Natural killer cell (primary cell): Measurements from ENCODE around the gene RARB. TPM values are rescaled to one million over a fixed set of nuclear protein-coding genes. Genes with fewer than 3 reads are reported as not detected.

ENCODE experiments used
- ATAC-seq, 3 donors: fragments of 150-1000 bp in 2 of 3; fragments of 200-7000 bp in 1 of 3; cut with Tn5 transposase; 1 replicate in 1 of 3; 2 replicates in 2 of 3; pipeline ENCODE4 v1.10.0; 2021; ENCODE audit warnings: mild to moderate bottlenecking in 2 of 3, moderate library complexity in 2 of 3
- DNase-seq, 2 donors: peaks; one replicate each; pipeline versions ENCODE4 v3.0.0 to v3.0.0-alpha.2; 2013 to 2021; ENCODE audit warnings: mixed read lengths in 1 of 2
- H3K27ac ChIP-seq: one replicate; pipeline ENCODE4 v1.5.1; 2013; ENCODE audit warnings: mild to moderate bottlenecking, low read length
- H3K27me3 ChIP-seq: one replicate; pipeline ENCODE4 v1.6.1; 2013; ENCODE audit warnings: low read length; ENCODE audit not compliant: control insufficient read depth, insufficient read depth
- H3K36me3 ChIP-seq: one replicate; pipeline ENCODE4 v1.6.1; 2013; ENCODE audit warnings: low read length; ENCODE audit not compliant: control insufficient read depth, insufficient read depth
- H3K4me1 ChIP-seq: one replicate; pipeline ENCODE4 v1.6.1; 2013; ENCODE audit warnings: low read length; ENCODE audit not compliant: control insufficient read depth, insufficient read depth
- H3K4me3 ChIP-seq: one replicate; pipeline ENCODE4 v1.5.1; 2013; ENCODE audit warnings: low read length
- H3K9me3 ChIP-seq: one replicate; pipeline ENCODE4 v1.6.1; 2013; ENCODE audit warnings: low read length; ENCODE audit not compliant: control insufficient read depth, insufficient read depth
- H3K27ac Mint-ChIP-seq, 2 donors: one replicate each; pipeline ENCODE4 v1.8.0; 2022; ENCODE audit warnings: mild to moderate bottlenecking in 2 of 2, mixed read lengths in 2 of 2, moderate library complexity in 1 of 2
- H3K27me3 Mint-ChIP-seq, 2 donors: one replicate each; pipeline ENCODE4 v1.8.0; 2022; ENCODE audit warnings: low read depth in 2 of 2, mixed read lengths in 2 of 2
- H3K36me3 Mint-ChIP-seq: one replicate; pipeline ENCODE4 v1.8.0; 2022; ENCODE audit warnings: mixed read lengths
- H3K4me1 Mint-ChIP-seq, 2 donors: one replicate each; pipeline ENCODE4 v1.8.0; 2022; ENCODE audit warnings: mixed read lengths in 2 of 2
- H3K4me3 Mint-ChIP-seq: one replicate; pipeline ENCODE4 v1.8.0; 2022; ENCODE audit warnings: mild to moderate bottlenecking, moderate library complexity, mixed read lengths
- H3K9me3 Mint-ChIP-seq, 2 donors: one replicate each; pipeline ENCODE4 v1.8.0; 2022; ENCODE audit warnings: mixed read lengths in 2 of 2
- WGBS: methylation state at CpG from one replicate; pipeline ENCODE4 v1.1.7; 2013; ENCODE audit warnings: missing lambda C conversion rate; ENCODE audit not compliant: insufficient coverage; 5-methylcytosine and 5-hydroxymethylcytosine counted together
- intact Hi-C: fragments of 100-400 bp; cut with micrococcal nuclease; formaldehyde crosslinking; loops from one replicate; pipeline ENCODE4 v1.14.2; 2022
- total RNA-seq, 4 donors: library from RNA; stranded (reverse); fragments of 120-200 nt in 1 of 4; gene quantifications; one replicate each; pipeline versions ENCODE4 v1.2.3 to v1.2.4, GENCODE V29; 2013 to 2022
- TF ChIP-seq, protein P1 (sequence below): fragments of 200-600 bp; IDR thresholded peaks from one replicate; pipeline ENCODE4 v1.8.0; 2022; ENCODE audit warnings: antibody characterized with exemption

RARB gene
- total RNA-seq, 3 donors from 2014 or later (not counting 1 experiment from before 2014, with no cell fraction given) = not detected

GRCh38 chr3:25423780-25424588, 4.1 kb upstream of the RARB start:
- H3K4me3 ChIP-seq = no peak overlapping the region
- no peak overlapping the region for H3K4me3 Mint-ChIP-seq
- no peak overlapping the region for H3K27ac Mint-ChIP-seq
- DNase-seq (no peak), ATAC-seq (no peak)
- H3K4me1 Mint-ChIP-seq = peaks cover 15 to 19% of the 10 kb centered on the region in 2 donors
- WGBS = 83% methylated on average over 9 of the region's 9 CpGs
- H3K9me3 Mint-ChIP-seq = no peaks in the 10 kb centered on the region
- no peak overlapping the region for H3K27ac ChIP-seq
- no peaks in the 10 kb centered on the region for H3K36me3 Mint-ChIP-seq
- intact Hi-C loops = no loop called here
- H3K36me3 ChIP-seq = no peaks in the 10 kb centered on the region
- no peaks in the 10 kb centered on the region for H3K9me3 ChIP-seq
- H3K27me3 ChIP-seq = peaks cover 29% of the 10 kb centered on the region
- TF ChIP-seq, protein P1, sequence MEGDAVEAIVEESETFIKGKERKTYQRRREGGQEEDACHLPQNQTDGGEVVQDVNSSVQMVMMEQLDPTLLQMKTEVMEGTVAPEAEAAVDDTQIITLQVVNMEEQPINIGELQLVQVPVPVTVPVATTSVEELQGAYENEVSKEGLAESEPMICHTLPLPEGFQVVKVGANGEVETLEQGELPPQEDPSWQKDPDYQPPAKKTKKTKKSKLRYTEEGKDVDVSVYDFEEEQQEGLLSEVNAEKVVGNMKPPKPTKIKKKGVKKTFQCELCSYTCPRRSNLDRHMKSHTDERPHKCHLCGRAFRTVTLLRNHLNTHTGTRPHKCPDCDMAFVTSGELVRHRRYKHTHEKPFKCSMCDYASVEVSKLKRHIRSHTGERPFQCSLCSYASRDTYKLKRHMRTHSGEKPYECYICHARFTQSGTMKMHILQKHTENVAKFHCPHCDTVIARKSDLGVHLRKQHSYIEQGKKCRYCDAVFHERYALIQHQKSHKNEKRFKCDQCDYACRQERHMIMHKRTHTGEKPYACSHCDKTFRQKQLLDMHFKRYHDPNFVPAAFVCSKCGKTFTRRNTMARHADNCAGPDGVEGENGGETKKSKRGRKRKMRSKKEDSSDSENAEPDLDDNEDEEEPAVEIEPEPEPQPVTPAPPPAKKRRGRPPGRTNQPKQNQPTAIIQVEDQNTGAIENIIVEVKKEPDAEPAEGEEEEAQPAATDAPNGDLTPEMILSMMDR = no peak
- peaks cover 54 to 65% of the 10 kb centered on the region in 2 donors for H3K27me3 Mint-ChIP-seq
- peaks cover 10% of the 10 kb centered on the region for H3K4me1 ChIP-seq

DNA sequence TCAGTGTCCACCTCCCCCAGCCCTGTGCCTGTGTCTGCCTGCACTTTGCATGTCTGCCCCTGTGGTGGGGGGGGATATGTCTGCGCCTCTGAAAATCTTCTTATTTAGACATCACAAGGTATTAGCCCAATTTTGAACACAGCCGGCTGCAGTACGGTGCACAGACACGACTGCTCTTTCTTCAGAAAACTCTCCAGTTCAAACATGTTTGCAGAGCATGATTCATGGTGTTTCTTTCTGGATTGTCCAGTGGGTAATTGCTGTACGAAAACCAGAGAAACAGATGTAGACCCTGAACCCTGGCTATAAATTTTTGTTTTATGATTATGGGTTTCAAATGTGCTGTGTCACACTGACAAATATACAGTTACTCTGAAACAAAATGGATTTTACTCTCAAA, 3.4 kb upstream of the RARB start:
- TF ChIP-seq, protein P1 = no peak
- Histone ChIP-seq H3K27ac (no peak overlapping the region), H3K4me1 (peaks cover 10% of the 10 kb centered on the region), H3K4me3 (no peak overlapping the region), H3K27me3 (peaks cover 34% of the 10 kb centered on the region), H3K36me3 (no peaks in the 10 kb centered on the region), H3K9me3 (no peaks in the 10 kb centered on the region)
- Mint-ChIP-seq H3K4me3 (no peak overlapping the region), H3K27ac (no peak overlapping the region), H3K9me3 (no peaks in the 10 kb centered on the region), H3K36me3 (no peaks in the 10 kb centered on the region), H3K4me1 (peaks cover 15 to 19% of the 10 kb centered on the region in 2 donors), H3K27me3 (peaks cover 58 to 65% of the 10 kb centered on the region in 2 donors)
- DNase-seq = no peak
- 93% methylated on average over 4 of the region's 5 CpGs for WGBS
- no peak for ATAC-seq
- intact Hi-C loops = no loop called here

DNA sequence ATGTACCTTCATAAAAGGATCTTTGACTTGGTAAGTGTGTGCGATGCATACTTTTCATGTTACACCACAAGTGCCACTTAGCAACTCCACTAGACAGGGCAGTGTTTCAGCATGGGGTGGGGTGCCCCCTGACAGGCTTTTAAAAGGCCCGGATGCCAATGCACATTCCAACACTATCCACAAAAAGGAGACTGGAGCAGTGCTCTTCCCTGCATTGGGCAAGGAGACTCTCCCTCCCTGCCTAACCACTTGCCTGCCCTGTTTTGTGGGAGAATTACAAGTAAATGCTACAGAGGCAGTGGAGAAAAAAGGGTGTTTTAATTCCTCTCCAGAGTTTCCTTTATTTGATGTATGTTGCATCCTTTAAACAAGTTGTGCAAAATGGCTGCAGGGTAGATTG, 1.7 kb upstream of the RARB start:
- H3K27ac ChIP-seq = no peak overlapping the region
- Mint-ChIP-seq H3K27ac (no peak overlapping the region), H3K4me3 (no peak overlapping the region), H3K27me3 (peaks cover 65 to 72% of the 10 kb centered on the region in 2 donors), H3K4me1 (peaks cover 15 to 19% of the 10 kb centered on the region in 2 donors), H3K9me3 (no peaks in the 10 kb centered on the region), H3K36me3 (no peaks in the 10 kb centered on the region)
- H3K9me3 ChIP-seq = no peaks in the 10 kb centered on the region
- TF ChIP-seq, protein P1 = no peak
- intact Hi-C loops = no loop called here
- H3K36me3 ChIP-seq = no peaks in the 10 kb centered on the region
- WGBS = 78% methylated on average over 2 of the region's 2 CpGs
- DNase-seq (no peak), ATAC-seq (no peak)
- peaks cover 10% of the 10 kb centered on the region for H3K4me1 ChIP-seq
- peaks cover 47% of the 10 kb centered on the region for H3K27me3 ChIP-seq
- H3K4me3 ChIP-seq = no peak overlapping the region
